Pancreas (tissue), 10 donors: Measurements from ENCODE around the gene SELENOS. TPM values are rescaled to one million over a fixed set of nuclear protein-coding genes. Genes with fewer than 3 reads are reported as not detected.

Experiments
- ATAC-seq, 4 donors: fragments of 200-7000 bp; cut with Tn5 transposase; one replicate each; pipeline versions ENCODE4 v1.8.0 to v1.9.1; 2020; ENCODE audit warnings: mild to moderate bottlenecking in 4 of 4, moderate library complexity in 4 of 4
- DNase-seq, 6 donors: peaks; one replicate each; pipeline ENCODE4 v3.0.0-alpha.2; 2020
- FAIRE-seq: peaks from 2 replicates; lab custom pipeline; 2012; peaks lifted over from hg19 to GRCh38; lab: Jason Lieb, UNC
- H3K27ac ChIP-seq, 4 donors: fragments of 200-600 bp; sonication (generic); 1 replicate in 3 of 4; 2 replicates in 1 of 4; pipeline versions ENCODE4 v1.5.0 to v1.8.0; 2020
- H3K27me3 ChIP-seq, 4 donors: fragments of 200-600 bp; one replicate each; pipeline ENCODE4 v1.8.0; 2021
- H3K36me3 ChIP-seq, 3 donors: fragments of 200-600 bp; sonication (generic) in 1 of 3; one replicate each; pipeline versions ENCODE4 v1.5.0 to v1.8.0; 2020 to 2021
- H3K4me1 ChIP-seq, 3 donors: fragments of 200-600 bp; one replicate each; pipeline ENCODE4 v1.8.0; 2021
- H3K4me3 ChIP-seq, 4 donors: fragments of 200-600 bp; sonication (generic) in 2 of 4; one replicate each; pipeline versions ENCODE4 v1.5.0 to v1.8.0; 2020 to 2021
- H3K9me3 ChIP-seq, 4 donors: fragments of 200-600 bp; one replicate each; pipeline ENCODE4 v1.8.0; 2021
- WGBS, 2 donors: extraction: QIAGEN DNeasy Blood & Tissue Kit; methylation state at CpG; one replicate each; pipeline ENCODE4 v1.1.7; 2013; 5-methylcytosine and 5-hydroxymethylcytosine counted together
- intact Hi-C, 3 donors: fragments of 100-400 bp; cut with DNase I; formaldehyde crosslinking; loops; one replicate each; pipeline versions ENCODE4 v1.11.1 to v1.14.2; 2022
- polyA plus RNA-seq, 2 donors: library from polyadenylated mRNA; stranded (reverse); fragments of 200-250 nt; gene quantifications; one replicate each; pipeline ENCODE4 v1.2.3, GENCODE V29; 2013
- total RNA-seq, 6 donors: library from RNA; stranded (reverse); fragmentation: NEBNext Ultra II Directional in 4 of 6; extraction: Animal tissue kit (Norgen Biotek cat#: 25700) in 4 of 6; gene quantifications; one replicate each; pipeline versions ENCODE4 v1.2.1 to v1.2.4, GENCODE V29; 2021 to 2023
- TF ChIP-seq, protein P1 (sequence below), 4 donors: fragments of 200-600 bp; sonication (generic) in 3 of 4; IDR thresholded peaks; one replicate each; pipeline versions ENCODE4 v1.5.0 to v1.8.0; 2021; ENCODE audit warnings: antibody characterized with exemption in 4 of 4
- donor health status: healthy with polysubstance abuse.
- donor health status: DM: no; HTN: no; CAD: no; lungs with moderate emphysema.
- donor health status: DM: no; HTN: no; CAD: no.
- donor health status: control.
- donor health status: control.
- donor health status: Bipolar disorder and iron deficiency.
- donor health status: DM: yes; HTN: yes; CAD: no.
- donor health status: DM: no; HTN: no; CAD: no.
- donor health status: DM: no; HTN: no; CAD: no.
- donor health status: DM: yes; HTN: yes; CAD: no.

Gene SELENOS
- total and polyA plus RNA-seq, 8 donors: 26.6 to 72.7 (median 38.2) TPM

DNA sequence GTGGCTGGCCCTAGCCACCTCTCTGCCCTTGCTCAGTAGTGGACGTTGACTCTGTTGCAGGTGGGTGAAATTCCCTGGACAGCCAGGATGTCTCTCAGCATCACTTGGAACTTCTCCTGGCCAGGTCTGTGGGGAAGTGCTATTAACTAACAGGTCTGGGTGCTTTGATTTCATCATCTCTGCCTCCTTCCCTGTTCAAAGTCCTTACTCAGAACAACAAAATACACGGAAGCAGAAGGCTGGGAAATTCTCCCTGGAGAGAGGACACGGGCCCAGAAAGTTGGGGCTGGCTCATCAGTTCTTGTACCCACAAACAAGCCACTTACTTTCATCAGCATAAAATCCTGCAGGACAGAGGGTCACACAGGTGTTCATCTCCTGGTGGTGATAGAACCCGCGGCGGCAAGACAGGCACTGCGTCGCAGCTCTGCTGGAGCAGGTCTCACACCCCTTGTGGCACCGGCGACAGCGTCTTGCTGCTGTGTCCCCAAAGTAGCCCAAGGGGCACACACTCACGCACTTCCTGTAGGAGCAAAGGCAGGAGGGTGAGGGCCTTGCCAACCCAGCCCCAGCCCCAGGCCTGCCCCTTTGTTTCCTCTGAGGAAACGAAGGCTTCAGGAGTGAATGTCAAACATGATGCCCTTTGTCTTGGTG lies 47.4 kb upstream of the SELENOS start:
- H3K4me3 ChIP-seq: no peak overlapping the region
- H3K9me3 ChIP-seq: no peaks in the 10 kb centered on the region
- H3K27ac ChIP-seq: no peak overlapping the region
- FAIRE-seq (no peak), DNase-seq (no peak), ATAC-seq (peak in 2 of 4 donors; percentile 28 to 47)
- no peaks in the 10 kb centered on the region for H3K27me3 ChIP-seq
- TF ChIP-seq, protein P1, sequence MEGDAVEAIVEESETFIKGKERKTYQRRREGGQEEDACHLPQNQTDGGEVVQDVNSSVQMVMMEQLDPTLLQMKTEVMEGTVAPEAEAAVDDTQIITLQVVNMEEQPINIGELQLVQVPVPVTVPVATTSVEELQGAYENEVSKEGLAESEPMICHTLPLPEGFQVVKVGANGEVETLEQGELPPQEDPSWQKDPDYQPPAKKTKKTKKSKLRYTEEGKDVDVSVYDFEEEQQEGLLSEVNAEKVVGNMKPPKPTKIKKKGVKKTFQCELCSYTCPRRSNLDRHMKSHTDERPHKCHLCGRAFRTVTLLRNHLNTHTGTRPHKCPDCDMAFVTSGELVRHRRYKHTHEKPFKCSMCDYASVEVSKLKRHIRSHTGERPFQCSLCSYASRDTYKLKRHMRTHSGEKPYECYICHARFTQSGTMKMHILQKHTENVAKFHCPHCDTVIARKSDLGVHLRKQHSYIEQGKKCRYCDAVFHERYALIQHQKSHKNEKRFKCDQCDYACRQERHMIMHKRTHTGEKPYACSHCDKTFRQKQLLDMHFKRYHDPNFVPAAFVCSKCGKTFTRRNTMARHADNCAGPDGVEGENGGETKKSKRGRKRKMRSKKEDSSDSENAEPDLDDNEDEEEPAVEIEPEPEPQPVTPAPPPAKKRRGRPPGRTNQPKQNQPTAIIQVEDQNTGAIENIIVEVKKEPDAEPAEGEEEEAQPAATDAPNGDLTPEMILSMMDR (IDR thresholded peaks at IDR 0.05): no peak
- H3K36me3 ChIP-seq: no peaks in the 10 kb centered on the region
- intact Hi-C loops: no loop called here
- 83 to 88% methylated on average over 13 of the region's 13 CpGs for WGBS, 2 donors
- H3K4me1 ChIP-seq: no peaks in the 10 kb centered on the region

DNA sequence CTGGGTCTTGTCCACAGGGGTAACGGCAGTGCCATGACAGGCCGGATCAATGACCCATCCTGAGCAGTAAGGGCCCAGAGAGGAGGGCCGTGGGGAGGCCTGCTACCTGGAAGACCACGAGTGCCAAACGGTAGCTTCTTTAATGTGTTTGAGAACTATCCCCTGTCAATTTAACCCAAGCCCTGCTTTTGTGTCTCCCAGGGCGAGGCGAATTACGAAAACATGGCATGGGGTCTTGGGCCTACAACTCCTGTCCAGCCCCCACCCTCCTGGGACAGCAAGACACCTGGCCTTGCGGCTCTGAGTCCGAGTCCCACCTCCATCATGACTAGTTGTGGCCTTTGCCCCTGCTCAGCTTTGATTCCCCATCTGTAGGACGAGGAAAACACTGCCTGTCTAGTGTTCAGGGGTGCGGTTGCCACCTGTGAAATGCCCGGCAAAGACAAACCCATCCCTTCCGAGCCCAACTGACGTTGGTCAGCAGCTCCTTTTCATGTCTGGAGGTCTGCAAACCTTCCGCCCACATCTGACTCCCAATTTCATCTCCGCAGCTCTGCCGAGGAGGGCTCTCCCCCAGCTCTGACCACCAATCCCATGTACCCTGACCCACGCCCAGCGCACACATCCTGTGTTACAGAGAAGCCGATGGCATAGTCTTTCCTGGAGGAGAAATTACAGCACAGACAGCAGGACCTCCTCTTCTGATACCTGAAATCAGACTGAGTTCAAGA lies 46.7 kb upstream of the SELENOS start:
- ATAC-seq (no peak), FAIRE-seq (no peak), DNase-seq (no peak)
- TF ChIP-seq, protein P1 (IDR thresholded peaks at IDR 0.05): no peak
- H3K36me3 ChIP-seq: no peaks in the 10 kb centered on the region
- no peak overlapping the region for H3K27ac ChIP-seq
- H3K27me3 ChIP-seq: no peaks in the 10 kb centered on the region
- WGBS, 2 donors: 89 to 94% methylated on average over 21 of the region's 21 CpGs
- H3K4me1 ChIP-seq: no peaks in the 10 kb centered on the region
- no peak overlapping the region for H3K4me3 ChIP-seq
- intact Hi-C loops: no loop called here
- no peaks in the 10 kb centered on the region for H3K9me3 ChIP-seq

DNA sequence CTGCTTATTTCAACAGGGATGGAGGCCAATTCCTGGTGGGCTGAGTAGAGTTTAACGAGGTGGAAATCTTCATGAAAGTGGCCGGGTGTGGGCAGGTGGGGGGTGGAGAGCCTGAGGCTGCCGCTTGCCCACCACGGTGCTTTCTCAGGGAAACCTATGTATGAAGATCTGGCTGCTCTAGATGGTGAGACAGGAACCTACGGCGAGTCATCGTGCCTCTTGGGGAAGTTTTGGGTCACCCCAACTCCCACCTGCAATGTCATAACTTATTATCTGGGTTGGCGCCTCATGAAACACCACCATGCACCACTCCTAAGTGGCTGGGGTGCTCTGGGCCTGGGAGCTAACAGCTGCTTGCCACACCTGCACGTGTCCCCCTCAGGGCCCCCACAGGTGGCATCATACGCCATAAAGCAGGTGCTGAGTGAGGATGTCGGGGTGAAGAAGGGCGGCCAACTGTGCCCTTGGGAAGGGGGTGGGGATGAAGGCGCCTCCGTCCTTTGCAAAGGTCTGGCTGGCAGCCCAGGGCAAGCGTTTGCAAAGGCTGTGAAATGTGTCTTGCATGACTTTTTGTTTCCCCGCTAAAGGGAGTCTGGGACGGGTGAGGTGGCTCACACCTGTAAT lies 45.7 kb upstream of the SELENOS start:
- no peak for FAIRE-seq
- DNase-seq: no peak

DNA sequence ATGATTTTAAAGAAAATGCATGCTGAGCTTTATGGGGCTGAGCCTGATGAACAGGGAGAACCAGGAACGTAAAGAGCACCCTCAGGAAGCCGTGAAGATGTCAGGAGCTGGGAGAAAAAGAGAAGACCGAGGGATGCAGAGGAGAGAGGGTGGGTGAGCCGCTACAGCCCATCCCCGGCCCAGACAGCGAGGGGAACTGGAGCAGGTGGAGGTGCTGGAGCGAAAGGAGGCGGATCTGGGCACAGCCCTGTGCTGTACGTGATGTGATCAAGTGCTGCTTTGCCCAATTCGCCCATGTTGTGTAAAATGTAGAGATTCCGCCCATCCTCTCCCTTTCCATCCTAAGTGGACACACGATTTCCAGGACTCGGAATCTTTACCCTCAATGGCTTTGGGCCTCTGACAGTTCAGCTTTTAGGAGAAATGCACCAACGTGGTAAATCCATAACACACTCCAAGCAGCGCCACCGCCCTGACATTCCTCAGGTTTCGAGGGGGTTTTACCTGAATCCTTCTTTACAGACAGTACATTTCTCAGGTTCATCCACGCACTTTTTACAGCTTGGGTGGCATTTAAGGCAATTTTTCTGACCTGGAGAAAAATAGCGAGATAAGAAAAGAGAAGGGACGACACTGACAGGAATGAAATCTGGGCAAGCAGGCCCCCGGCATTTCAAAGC lies 44.9 kb upstream of the SELENOS start:
- no peak for DNase-seq
- Histone ChIP-seq H3K36me3 (no peaks in the 10 kb centered on the region), H3K27ac (no peak overlapping the region), H3K9me3 (no peaks in the 10 kb centered on the region), H3K27me3 (no peaks in the 10 kb centered on the region), H3K4me3 (no peak overlapping the region), H3K4me1 (no peaks in the 10 kb centered on the region)
- TF ChIP-seq, protein P1 (IDR thresholded peaks at IDR 0.05): no peak
- WGBS, 2 donors: 88 to 91% methylated on average over 21 of the region's 21 CpGs
- intact Hi-C loops: no loop called here
- ATAC-seq: no peak
- no peak for FAIRE-seq

More for the DNA sequence above, 45.7 kb upstream of the SELENOS start:
- H3K27me3 ChIP-seq: no peaks in the 10 kb centered on the region
- intact Hi-C loops: no loop called here
- no peak for ATAC-seq
- WGBS, 2 donors: 87 to 94% methylated on average over 17 of the region's 17 CpGs
- no peaks in the 10 kb centered on the region for H3K4me1 ChIP-seq
- H3K27ac ChIP-seq: no peak overlapping the region
- no peak overlapping the region for H3K4me3 ChIP-seq
- TF ChIP-seq, protein P1 (IDR thresholded peaks at IDR 0.05): no peak
- H3K9me3 ChIP-seq: no peaks in the 10 kb centered on the region
- no peaks in the 10 kb centered on the region for H3K36me3 ChIP-seq
